Spinal cord (tissue), 10 donors: ENCODE data around the gene DAAM1. TPM values are rescaled to one million over a fixed set of nuclear protein-coding genes. Genes with fewer than 3 reads are reported as not detected.

Source experiments
- DNase-seq, 6 donors: peaks; one replicate each; pipeline versions ENCODE4 v3.0.0 to v3.0.0-alpha.2; 2013 to 2015; ENCODE audit warnings: low spot score in 6 of 6, low read depth in 4 of 6
- H3K27ac ChIP-seq: one replicate; pipeline ENCODE4 v1.5.1; 2013; ENCODE audit warnings: low read depth, low read length, control low read depth
- H3K27me3 ChIP-seq: one replicate; pipeline ENCODE4 v1.6.1; 2013; ENCODE audit warnings: low read length; ENCODE audit not compliant: control insufficient read depth, insufficient read depth
- H3K36me3 ChIP-seq: one replicate; pipeline ENCODE4 v1.6.1; 2013; ENCODE audit warnings: low read length; ENCODE audit not compliant: control insufficient read depth, insufficient read depth
- H3K4me1 ChIP-seq: one replicate; pipeline ENCODE4 v1.6.1; 2013; ENCODE audit warnings: low read length; ENCODE audit not compliant: control insufficient read depth, insufficient read depth
- H3K4me3 ChIP-seq: one replicate; pipeline ENCODE4 v1.5.1; 2013; ENCODE audit warnings: low read depth, low read length, control low read depth
- H3K9me3 ChIP-seq: one replicate; pipeline ENCODE4 v1.6.1; 2013; ENCODE audit warnings: low read length; ENCODE audit not compliant: control insufficient read depth, insufficient read depth
- WGBS: methylation state at CpG from one replicate; pipeline ENCODE4 v1.1.5; 2013; ENCODE audit warnings: missing lambda C conversion rate; ENCODE audit not compliant: insufficient coverage; 5-methylcytosine and 5-hydroxymethylcytosine counted together
- polyA plus RNA-seq, 2 donors: library from polyadenylated mRNA; unstranded; fragments of 120-200 nt; gene quantifications; one replicate each; pipeline ENCODE4 v1.2.1, GENCODE V29; 2013; ENCODE audit not compliant: insufficient read length in 2 of 2
- total RNA-seq, 2 donors: library from RNA; depleted of rRNA in 1 of 2; stranded (reverse); fragments of 120-200 nt in 1 of 2; fragments of >200 nt in 1 of 2; gene quantifications; one replicate each; pipeline versions ENCODE4 v1.2.3 to v1.2.4, GENCODE V29; 2013 to 2014
- donor health status: healthy.

The DAAM1 gene
- total and polyA plus RNA-seq, 4 donors = 32.9 to 78.0 (median 61.7) TPM

- no peaks in the 10 kb centered on the region for H3K9me3 ChIP-seq
- no peaks in the 10 kb centered on the region for H3K36me3 ChIP-seq
- WGBS = 100% methylated on average over 3 of the region's 3 CpGs
- no peak overlapping the region for H3K27ac ChIP-seq
- no peaks in the 10 kb centered on the region for H3K27me3 ChIP-seq
- H3K4me1 ChIP-seq = peaks cover 9% of the 10 kb centered on the region
- no peak for DNase-seq
- H3K4me3 ChIP-seq = no peak overlapping the region
Measured at GRCh38 chr14:59184396-59184795, 4.1 kb upstream of the DAAM1 start.

- no CpG with 5 or more reads among the region's 2 CpGs for WGBS
- H3K27me3 ChIP-seq = no peaks in the 10 kb centered on the region
- no peaks in the 10 kb centered on the region for H3K36me3 ChIP-seq
- H3K4me1 ChIP-seq = peaks cover 21% of the 10 kb centered on the region
- H3K9me3 ChIP-seq = no peaks in the 10 kb centered on the region
- H3K4me3 ChIP-seq = no peak overlapping the region
- no peak for DNase-seq
- no peak overlapping the region for H3K27ac ChIP-seq
Measured at GRCh38 chr14:59185676-59186075, 2.8 kb upstream of the DAAM1 start.

DNA sequence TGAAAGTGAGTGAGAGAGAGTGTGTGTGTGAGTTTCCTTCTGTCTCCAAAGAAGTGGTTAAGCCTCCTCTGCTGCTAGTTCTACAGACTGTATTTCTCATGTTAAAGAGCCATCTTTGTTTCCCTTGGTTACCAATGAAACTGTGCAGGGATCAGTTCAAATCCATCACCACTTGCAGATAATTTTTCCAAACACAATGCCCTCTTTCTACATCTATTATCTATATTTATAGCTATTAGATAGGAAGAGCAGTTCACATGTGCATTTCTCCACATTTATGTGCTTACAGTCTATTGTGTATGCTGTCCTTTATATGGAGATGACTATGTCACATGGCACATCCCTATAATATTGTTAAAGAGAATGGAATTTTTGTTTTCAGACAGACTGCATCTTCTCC, 2.2 kb upstream of the DAAM1 start:
- peak in 1 of 6 donors; percentile 69 for DNase-seq

GRCh38 chr14:59187118-59187517, 1.3 kb upstream of the DAAM1 start:
- peak in 1 of 6 donors; percentile 51 for DNase-seq
- Histone ChIP-seq H3K4me3 (peak overlapping the region; percentile 89), H3K27ac (peak overlapping the region; percentile 96), H3K9me3 (no peaks in the 10 kb centered on the region), H3K27me3 (no peaks in the 10 kb centered on the region), H3K4me1 (peaks cover 21% of the 10 kb centered on the region), H3K36me3 (no peaks in the 10 kb centered on the region)
- WGBS = no CpG with 5 or more reads among the region's 4 CpGs

More for the DNA sequence above, 2.2 kb upstream of the DAAM1 start:
- peaks cover 21% of the 10 kb centered on the region for H3K4me1 ChIP-seq
- H3K36me3 ChIP-seq = no peaks in the 10 kb centered on the region
- no peaks in the 10 kb centered on the region for H3K27me3 ChIP-seq
- no peaks in the 10 kb centered on the region for H3K9me3 ChIP-seq
- no peak overlapping the region for H3K27ac ChIP-seq
- no peak overlapping the region for H3K4me3 ChIP-seq

DNA sequence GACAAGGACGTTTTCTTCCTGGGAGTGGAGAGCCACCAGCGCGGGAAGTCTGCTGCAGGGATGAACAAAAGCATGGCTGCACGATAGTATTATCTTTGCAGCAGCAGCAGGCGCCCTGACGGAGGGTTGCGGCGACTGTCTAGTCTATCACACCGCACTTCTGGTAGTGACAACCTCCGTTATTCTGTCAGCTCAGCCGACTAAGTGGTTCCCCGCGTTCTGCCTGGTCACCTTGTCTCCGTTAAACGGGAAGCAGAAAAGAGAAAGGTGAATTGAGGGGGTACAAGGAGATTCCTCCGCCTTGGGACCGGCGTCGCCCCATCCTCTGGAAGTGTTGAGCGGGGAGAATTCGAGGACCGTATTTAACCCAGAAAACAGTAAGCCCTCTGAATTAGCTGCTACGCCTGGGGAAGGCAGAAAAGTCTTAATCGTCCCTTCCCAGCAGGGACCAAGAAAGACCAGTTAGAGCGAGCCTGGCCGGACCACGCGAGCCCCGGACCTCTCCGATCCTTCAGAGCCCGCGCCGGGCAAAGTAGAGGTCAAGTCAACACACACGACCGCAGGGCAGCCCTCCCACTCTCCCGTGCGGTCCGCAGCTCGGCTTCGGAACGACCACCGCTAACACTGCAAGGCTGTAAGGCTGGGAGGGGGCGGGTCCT, 536 bp upstream of the DAAM1 start:
- H3K27ac ChIP-seq = peak overlapping the region; percentile 96

GRCh38 chr14:59189091-59189785, 771 bp downstream of the DAAM1 start:
- H3K4me1 ChIP-seq = peaks cover 21% of the 10 kb centered on the region
- H3K4me3 ChIP-seq = peak overlapping the region; percentile 95
- WGBS = under 1% methylated on average over 51 of the region's 51 CpGs
- no peaks in the 10 kb centered on the region for H3K27me3 ChIP-seq
- no peaks in the 10 kb centered on the region for H3K36me3 ChIP-seq
- peak overlapping the region; percentile 98 for H3K27ac ChIP-seq
- no peaks in the 10 kb centered on the region for H3K9me3 ChIP-seq
- DNase-seq = peak in 1 of 6 donors; percentile 38

More for the DNA sequence above, 536 bp upstream of the DAAM1 start:
- peak in 3 of 6 donors; percentile 27 to 91 (median 77) for DNase-seq
- whole genome bisulfite sequencing = 0% methylated on average over 42 of the region's 43 CpGs
- H3K4me1 ChIP-seq = peaks cover 21% of the 10 kb centered on the region
- H3K9me3 ChIP-seq = no peaks in the 10 kb centered on the region
- H3K27me3 ChIP-seq = no peaks in the 10 kb centered on the region
- H3K4me3 ChIP-seq = peak overlapping the region; percentile 89
- H3K36me3 ChIP-seq = no peaks in the 10 kb centered on the region

DNA sequence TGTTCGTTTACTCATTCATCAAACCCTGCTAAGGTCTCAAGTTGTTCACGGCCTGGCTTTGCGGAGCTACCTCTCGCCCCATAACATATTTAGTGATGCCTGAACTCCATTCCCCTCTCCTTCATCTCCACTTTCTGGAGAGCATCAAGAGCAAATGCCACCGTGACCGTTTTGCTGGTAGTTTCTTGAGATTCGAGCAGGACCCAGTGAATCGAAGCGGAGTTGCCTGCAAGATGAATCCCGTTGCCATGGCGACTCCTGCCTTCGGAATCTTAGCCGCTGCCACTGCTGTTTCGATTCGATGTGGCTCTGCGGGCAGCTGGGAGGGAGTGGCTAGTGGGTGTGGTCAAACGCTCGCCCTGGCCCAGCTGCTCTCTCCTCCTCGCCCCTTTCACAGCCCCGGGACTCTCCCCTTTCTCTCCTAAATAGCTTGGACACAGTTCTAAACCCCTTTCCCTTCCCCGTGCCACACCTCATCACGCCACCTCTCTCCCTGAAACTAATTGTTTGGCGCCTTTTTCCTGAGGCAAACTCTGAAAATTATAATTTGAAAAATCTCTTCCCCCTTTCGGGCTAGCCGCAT, 1.4 kb downstream of the DAAM1 start:
- no peaks in the 10 kb centered on the region for H3K27me3 ChIP-seq
- no peaks in the 10 kb centered on the region for H3K36me3 ChIP-seq
- DNase-seq = peak; percentile 70 to 97 (median 84)
- H3K4me1 ChIP-seq = peaks cover 21% of the 10 kb centered on the region
- WGBS = under 1% methylated on average over 21 of the region's 25 CpGs
- peak overlapping the region; percentile 98 for H3K27ac ChIP-seq
- H3K4me3 ChIP-seq = peak overlapping the region; percentile 95
- H3K9me3 ChIP-seq = no peaks in the 10 kb centered on the region

DNA sequence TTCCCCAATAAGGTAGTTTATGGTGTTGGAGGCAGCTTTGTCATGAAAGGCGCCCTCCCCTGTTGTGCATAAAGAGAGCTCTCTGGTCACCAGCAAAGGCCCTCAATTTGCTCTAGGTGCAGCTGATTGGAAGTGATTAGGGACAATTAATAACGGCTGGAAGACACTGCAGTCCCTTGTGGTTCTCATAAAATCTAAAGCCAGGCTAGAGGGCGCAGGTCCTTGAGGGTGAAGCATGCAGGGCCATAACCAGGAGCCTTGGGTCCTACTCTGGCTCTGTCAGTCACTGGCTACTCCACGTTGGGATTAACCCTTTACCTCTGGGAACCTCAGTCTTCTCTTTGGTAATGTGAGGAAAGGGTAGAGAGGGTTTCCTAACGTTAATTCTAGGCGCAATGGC, 1.9 kb downstream of the DAAM1 start:
- WGBS = 0% methylated on average over 2 of the region's 6 CpGs
- H3K4me3 ChIP-seq = peak overlapping the region; percentile 95
- peak in 2 of 6 donors; percentile 36 to 47 for DNase-seq

GRCh38 chr14:59195912-59196311, 7.4 kb downstream of the DAAM1 start:
- no peaks in the 10 kb centered on the region for H3K27me3 ChIP-seq
- peaks cover 3% of the 10 kb centered on the region for H3K4me1 ChIP-seq
- 68% methylated on average over 2 of the region's 2 CpGs for WGBS
- no peak for DNase-seq
- H3K4me3 ChIP-seq = no peak overlapping the region
- no peaks in the 10 kb centered on the region for H3K9me3 ChIP-seq
- H3K36me3 ChIP-seq = no peaks in the 10 kb centered on the region
- H3K27ac ChIP-seq = no peak overlapping the region

More for the DNA sequence above, 1.9 kb downstream of the DAAM1 start:
- Histone ChIP-seq H3K27ac (peak overlapping the region; percentile 98), H3K27me3 (no peaks in the 10 kb centered on the region), H3K36me3 (no peaks in the 10 kb centered on the region), H3K4me1 (peaks cover 21% of the 10 kb centered on the region), H3K9me3 (no peaks in the 10 kb centered on the region)
